Prostate gland (tissue), 2 donors: ENCODE data around the gene PIH1D1. TPM values are rescaled to one million over a fixed set of nuclear protein-coding genes. Genes with fewer than 3 reads are reported as not detected.

Experiments
- DNase-seq: peaks from one replicate; pipeline ENCODE4 v3.0.0-alpha.2; 2019; ENCODE audit warnings: low spot score
- H3K27ac ChIP-seq, 2 donors: fragments of 200-600 bp; sonication (generic); 2 replicates each; pipeline ENCODE4 v1.5.1; 2017 to 2019
- H3K27me3 ChIP-seq: fragments of 200-600 bp; sonication (generic); replicated peaks from 2 replicates; pipeline ENCODE4 v1.5.1; 2019; ENCODE audit not compliant: insufficient read depth
- H3K36me3 ChIP-seq, 2 donors: fragments of 200-600 bp; sonication (generic); 1 replicate in 1 of 2; 2 replicates in 1 of 2; pipeline versions ENCODE4 v1.5.1 to v1.8.1; 2017 to 2019
- H3K4me1 ChIP-seq: fragments of 200-600 bp; sonication (generic); replicated peaks from 2 replicates; pipeline ENCODE4 v1.5.1; 2019
- H3K4me3 ChIP-seq, 2 donors: fragments of 200-600 bp; sonication (generic); 2 replicates each; pipeline ENCODE4 v1.5.1; 2017 to 2019
- H3K9me3 ChIP-seq: fragments of 200-600 bp; sonication (generic); 2 replicates; pipeline ENCODE4 v1.5.1; 2017
- POLR2A ChIP-seq: fragments of 450-650 bp; IDR thresholded peaks from one replicate; pipeline ENCODE4 v1.6.1; 2016; ENCODE audit warnings: antibody characterized with exemption, mild to moderate bottlenecking
- POLR2AphosphoS5 ChIP-seq: sonication (generic); formaldehyde crosslinking; IDR thresholded peaks from one replicate; pipeline ENCODE4 v1.6.1; 2017; ENCODE audit warnings: antibody characterized with exemption
- WGBS: methylation state at CpG from one replicate; pipeline ENCODE4 v1.1.5; 2018; 5-methylcytosine and 5-hydroxymethylcytosine counted together
- intact Hi-C: fragments of 100-400 bp; cut with DNase I; formaldehyde crosslinking; loops from one replicate; pipeline ENCODE4 v1.14.2; 2022
- total RNA-seq, 2 donors: library from RNA; depleted of rRNA; stranded (reverse); fragments of >200 nt; gene quantifications; one replicate each; pipeline ENCODE4 v1.1.0, GENCODE V29; 2016
- TF ChIP-seq, protein P1 (sequence below), 4 experiments: fragments of 200-600 bp in 2 of 4; fragments of 450-650 bp in 2 of 4; sonication (generic) in 2 of 4; IDR thresholded peaks; 1 replicate in 3 of 4; 2 replicates in 1 of 4; pipeline ENCODE4 v1.5.1; 2016 to 2019; ENCODE audit warnings: antibody characterized with exemption in 4 of 4, mild to moderate bottlenecking in 2 of 4, moderate library complexity in 2 of 4

The PIH1D1 gene
- total RNA-seq, 2 donors from 2014 or later: 93.0 to 123 TPM

DNA sequence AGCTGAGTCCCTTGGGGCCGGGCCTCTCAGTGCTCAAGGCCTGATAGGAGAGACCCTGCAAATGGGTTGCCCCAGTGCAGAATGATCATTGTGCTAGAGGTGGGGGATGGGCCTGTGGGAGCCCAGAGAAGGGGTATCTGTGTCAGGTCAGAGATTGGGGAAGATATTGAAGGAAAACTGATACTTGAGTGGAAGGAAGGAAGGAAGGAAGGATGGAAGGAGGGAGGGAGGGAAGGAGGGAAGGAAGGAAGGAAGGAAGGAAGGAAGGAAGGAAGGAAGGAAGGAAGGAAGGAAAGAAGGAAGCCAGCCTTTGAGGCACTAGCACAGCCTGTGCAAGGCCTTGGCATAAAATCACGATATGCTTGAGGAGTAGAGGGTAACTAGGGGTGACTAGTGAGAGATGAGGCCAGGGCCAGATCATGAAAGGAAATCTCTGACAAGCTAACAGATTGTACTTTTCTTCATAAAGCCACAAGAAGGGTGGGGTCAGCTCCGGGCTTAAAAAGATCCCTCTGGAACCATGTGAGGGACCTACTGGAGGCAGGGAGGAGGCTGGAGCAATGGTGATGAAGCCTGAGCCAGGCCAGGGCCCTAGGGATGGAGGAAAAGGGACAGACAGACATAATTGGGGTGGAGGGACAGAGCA is 39.8 kb downstream of the PIH1D1 start:
- 69% methylated on average over 3 of the region's 3 CpGs for WGBS
- H3K27me3 ChIP-seq: no peaks in the 10 kb centered on the region

DNA sequence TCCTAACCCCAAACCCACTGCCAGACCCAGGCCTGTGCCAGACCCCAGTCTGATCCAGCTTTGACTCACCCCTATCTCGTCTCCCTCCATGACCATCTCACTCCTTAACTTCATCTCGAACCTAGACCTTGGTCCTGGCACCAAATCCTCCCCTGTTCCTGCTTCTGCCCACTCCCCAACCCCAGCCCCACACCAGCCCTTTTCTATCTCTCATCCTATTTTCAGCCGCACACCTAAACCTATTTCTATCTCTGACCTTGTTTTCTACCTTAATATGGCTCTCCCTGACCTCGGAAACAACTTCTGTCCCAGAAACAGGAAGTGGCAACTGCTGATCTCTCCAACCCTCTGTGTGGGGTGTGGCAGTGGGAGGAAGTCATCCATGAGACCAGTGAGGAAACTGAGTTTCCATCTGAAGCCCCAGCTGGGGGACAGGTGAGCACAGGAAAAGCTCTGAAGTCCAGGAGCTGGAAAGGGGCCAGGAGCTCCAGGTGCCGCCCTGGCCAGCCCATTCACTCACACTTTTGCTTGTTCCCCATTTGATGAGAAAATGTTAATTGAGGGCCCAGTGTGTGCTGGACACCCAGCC is 42.1 kb downstream of the PIH1D1 start:
- Histone ChIP-seq H3K27me3 (no peaks in the 10 kb centered on the region), H3K27ac (no peak overlapping the region), H3K4me1 (no peaks in the 10 kb centered on the region), H3K9me3 (no peaks in the 10 kb centered on the region), H3K36me3 (no peaks in the 10 kb centered on the region), H3K4me3 (no peak overlapping the region)
- intact Hi-C loops: no loop called here
- no peak for TF ChIP-seq POLR2A
- TF ChIP-seq, protein P1, sequence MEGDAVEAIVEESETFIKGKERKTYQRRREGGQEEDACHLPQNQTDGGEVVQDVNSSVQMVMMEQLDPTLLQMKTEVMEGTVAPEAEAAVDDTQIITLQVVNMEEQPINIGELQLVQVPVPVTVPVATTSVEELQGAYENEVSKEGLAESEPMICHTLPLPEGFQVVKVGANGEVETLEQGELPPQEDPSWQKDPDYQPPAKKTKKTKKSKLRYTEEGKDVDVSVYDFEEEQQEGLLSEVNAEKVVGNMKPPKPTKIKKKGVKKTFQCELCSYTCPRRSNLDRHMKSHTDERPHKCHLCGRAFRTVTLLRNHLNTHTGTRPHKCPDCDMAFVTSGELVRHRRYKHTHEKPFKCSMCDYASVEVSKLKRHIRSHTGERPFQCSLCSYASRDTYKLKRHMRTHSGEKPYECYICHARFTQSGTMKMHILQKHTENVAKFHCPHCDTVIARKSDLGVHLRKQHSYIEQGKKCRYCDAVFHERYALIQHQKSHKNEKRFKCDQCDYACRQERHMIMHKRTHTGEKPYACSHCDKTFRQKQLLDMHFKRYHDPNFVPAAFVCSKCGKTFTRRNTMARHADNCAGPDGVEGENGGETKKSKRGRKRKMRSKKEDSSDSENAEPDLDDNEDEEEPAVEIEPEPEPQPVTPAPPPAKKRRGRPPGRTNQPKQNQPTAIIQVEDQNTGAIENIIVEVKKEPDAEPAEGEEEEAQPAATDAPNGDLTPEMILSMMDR (IDR thresholded peaks at IDR 0.05): no peak
- no peak for TF ChIP-seq POLR2AphosphoS5
- no peak for DNase-seq
- WGBS: 88% methylated on average over 5 of the region's 5 CpGs

More for the DNA sequence above, 39.8 kb downstream of the PIH1D1 start:
- intact Hi-C loops: no loop called here
- Histone ChIP-seq H3K4me1 (no peaks in the 10 kb centered on the region), H3K9me3 (no peaks in the 10 kb centered on the region), H3K4me3 (no peak overlapping the region), H3K36me3 (no peaks in the 10 kb centered on the region), H3K27ac (no peak overlapping the region)
- TF ChIP-seq, protein P1 (IDR thresholded peaks at IDR 0.05): no peak
- no peak for DNase-seq

DNA sequence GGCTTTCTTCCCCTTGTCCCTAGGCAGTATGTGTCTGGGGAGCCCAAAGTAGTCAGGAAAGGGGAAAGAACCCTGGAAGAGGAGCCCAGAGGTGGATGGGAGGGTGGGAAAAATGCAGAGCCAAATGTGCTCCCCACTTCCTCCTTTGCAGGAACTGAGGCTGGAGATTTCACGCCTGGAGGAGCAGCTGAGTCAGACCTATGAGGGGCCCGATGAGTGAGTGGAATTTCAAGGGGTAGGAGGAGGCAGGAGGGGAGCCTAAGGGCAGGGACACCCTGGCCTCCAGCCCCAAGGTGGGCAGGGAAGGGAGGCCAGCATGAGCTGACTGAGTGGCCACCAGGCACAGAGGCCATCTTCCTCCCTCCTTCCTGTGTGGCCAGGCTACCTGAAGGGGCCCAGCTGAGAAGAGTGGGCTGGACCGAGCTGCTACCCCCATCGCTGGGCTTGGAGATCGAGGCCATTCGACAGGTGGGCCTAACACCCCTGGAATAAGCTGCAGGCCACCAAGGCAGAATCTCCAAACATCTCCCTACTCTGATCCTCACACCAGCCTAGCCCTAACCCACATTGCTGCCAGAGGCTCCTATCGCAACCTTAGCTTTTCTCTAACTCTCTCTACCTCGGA is 42.7 kb downstream of the PIH1D1 start:
- DNase-seq: no peak
- Histone ChIP-seq H3K36me3 (no peaks in the 10 kb centered on the region), H3K4me1 (no peaks in the 10 kb centered on the region), H3K4me3 (no peak overlapping the region), H3K27ac (no peak overlapping the region), H3K9me3 (no peaks in the 10 kb centered on the region), H3K27me3 (no peaks in the 10 kb centered on the region)
- TF ChIP-seq, protein P1 (IDR thresholded peaks at IDR 0.05): no peak
- no peak for TF ChIP-seq POLR2AphosphoS5
- TF ChIP-seq POLR2A: no peak
- intact Hi-C loops: no loop called here
- WGBS: 87% methylated on average over 8 of the region's 8 CpGs

DNA sequence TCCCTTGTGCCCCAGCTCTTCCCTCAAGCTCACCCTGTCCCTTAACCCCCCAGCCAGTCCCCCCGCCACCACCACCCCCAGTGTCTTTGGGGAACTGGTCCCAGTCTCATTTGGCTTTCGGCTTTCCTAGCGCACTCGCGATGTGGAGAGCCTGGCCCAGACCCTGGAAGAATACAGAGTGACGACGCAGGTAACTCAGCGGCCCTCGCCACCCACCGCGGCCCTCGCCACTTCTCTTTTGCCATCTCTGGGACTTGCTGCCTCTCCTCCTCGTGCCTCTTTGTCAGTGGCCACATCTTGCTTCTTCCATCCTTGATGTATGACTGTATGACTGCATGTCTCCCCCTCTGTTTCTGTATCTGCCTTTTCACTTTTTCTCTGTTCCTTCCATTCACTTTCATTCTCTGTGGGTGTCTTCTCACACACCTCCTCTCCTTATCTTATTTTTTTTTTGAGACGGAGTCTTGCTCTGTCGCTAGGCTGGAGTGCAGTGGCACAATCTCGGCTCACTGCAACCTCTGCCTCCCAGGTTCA is 44.1 kb downstream of the PIH1D1 start:
- no peaks in the 10 kb centered on the region for H3K4me1 ChIP-seq
- no peaks in the 10 kb centered on the region for H3K27me3 ChIP-seq
- intact Hi-C loops: no loop called here
- no peaks in the 10 kb centered on the region for H3K9me3 ChIP-seq
- no peak overlapping the region for H3K27ac ChIP-seq
- TF ChIP-seq, protein P1 (IDR thresholded peaks at IDR 0.05): no peak
- TF ChIP-seq POLR2A: no peak
- TF ChIP-seq POLR2AphosphoS5: no peak
- H3K36me3 ChIP-seq: no peaks in the 10 kb centered on the region
- no peak for DNase-seq
- 85% methylated on average over 16 of the region's 16 CpGs for WGBS
- H3K4me3 ChIP-seq: no peak overlapping the region
